ENCODE measurements around the gene OR5B21. TPM values are rescaled to one million over a fixed set of nuclear protein-coding genes. Genes with fewer than 3 reads are reported as not detected.

OR5B21 gene
- total RNA-seq, 1 experiment from 2014 or later: not detected

- Histone ChIP-seq H3K23ac (ENCODE audit: insufficient read length, low read depth, low read length) (no peak overlapping the region), H3K56ac (ENCODE audit: insufficient read length, low read depth, low read length) (no peak overlapping the region), H3K27ac (ENCODE audit: insufficient read length, low read depth, low read length) (no peak overlapping the region), H4K91ac (ENCODE audit: insufficient read length, low read depth, low read length) (no peak overlapping the region), H3K18ac (ENCODE audit: insufficient read length, low read depth, low read length) (no peak overlapping the region), H3K4me2 (ENCODE audit: insufficient read depth, insufficient read length, low read length) (no peak overlapping the region), H4K8ac (replicated peaks; ENCODE audit: insufficient read length, low read depth, low read length) (no peak overlapping the region), H2BK5ac (ENCODE audit: insufficient read length, low read length) (no peak overlapping the region), H3K4me1 (ENCODE audit: insufficient read depth, low read length) (no peaks in the 10 kb centered on the region; the same call in 1 of the 2 replicates), H4K20me1 (ENCODE audit: control insufficient read depth, insufficient read depth, insufficient read length) (no peaks in the 10 kb centered on the region), H2BK120ac (ENCODE audit: low read depth, low read length, poor library complexity, severe bottlenecking) (no peak overlapping the region), H3K4ac (ENCODE audit: low read depth, low read length) (no peak overlapping the region), H3K23me2 (ENCODE audit: insufficient read length, low read depth, low read length, poor library complexity, severe bottlenecking) (no peaks in the 10 kb centered on the region), H2BK20ac (ENCODE audit: low read depth, low read length, poor library complexity, severe bottlenecking) (no peak overlapping the region), H3T11ph (ENCODE audit: low read length) (no peak overlapping the region), H3K79me1 (ENCODE audit: insufficient read depth, low read depth, low read length, poor library complexity, severe bottlenecking) (no peaks in the 10 kb centered on the region), H2BK15ac (ENCODE audit: low read depth, low read length) (no peak overlapping the region), H3K9me3 (ENCODE audit: control insufficient read depth, low read depth, low read length) (no peaks in the 10 kb centered on the region), H2AFZ (ENCODE audit: low read length) (no peak overlapping the region), H3K9ac (ENCODE audit: extremely low read depth, insufficient read length, low read length) (no peak overlapping the region), H4K5ac (ENCODE audit: insufficient read length, low read depth, low read length) (no peak overlapping the region), H3K27me3 (ENCODE audit: insufficient read depth, low read length) (no peaks in the 10 kb centered on the region), H2BK12ac (ENCODE audit: insufficient read length, low read depth, low read length) (no peak overlapping the region), H3K14ac (ENCODE audit: insufficient read depth, low read length) (no peak overlapping the region), H2AK5ac (ENCODE audit: insufficient read length, low read length) (no peak overlapping the region), H3K79me2 (ENCODE audit: insufficient read depth, low read length) (no peaks in the 10 kb centered on the region)
- Mint-ChIP-seq H3K4me1 (peaks cover 0 to 2% of the 10 kb centered on the region in 2 experiments; a peak in 1 of 4 replicates), H3K27me3 (ENCODE audit: low read depth) (no peaks in the 10 kb centered on the region; the same call in none of the 2 replicates), H3K36me3 (ENCODE audit: insufficient read depth in 1 of 3, low read depth in 3 of 3) (no peaks in the 10 kb centered on the region; a peak in 1 of 7 replicates), H3K27ac (no peak overlapping the region), H3K9me3 (no peaks in the 10 kb centered on the region), H3K4me3 (no peak overlapping the region)
- TF ChIP-seq, protein P1, sequence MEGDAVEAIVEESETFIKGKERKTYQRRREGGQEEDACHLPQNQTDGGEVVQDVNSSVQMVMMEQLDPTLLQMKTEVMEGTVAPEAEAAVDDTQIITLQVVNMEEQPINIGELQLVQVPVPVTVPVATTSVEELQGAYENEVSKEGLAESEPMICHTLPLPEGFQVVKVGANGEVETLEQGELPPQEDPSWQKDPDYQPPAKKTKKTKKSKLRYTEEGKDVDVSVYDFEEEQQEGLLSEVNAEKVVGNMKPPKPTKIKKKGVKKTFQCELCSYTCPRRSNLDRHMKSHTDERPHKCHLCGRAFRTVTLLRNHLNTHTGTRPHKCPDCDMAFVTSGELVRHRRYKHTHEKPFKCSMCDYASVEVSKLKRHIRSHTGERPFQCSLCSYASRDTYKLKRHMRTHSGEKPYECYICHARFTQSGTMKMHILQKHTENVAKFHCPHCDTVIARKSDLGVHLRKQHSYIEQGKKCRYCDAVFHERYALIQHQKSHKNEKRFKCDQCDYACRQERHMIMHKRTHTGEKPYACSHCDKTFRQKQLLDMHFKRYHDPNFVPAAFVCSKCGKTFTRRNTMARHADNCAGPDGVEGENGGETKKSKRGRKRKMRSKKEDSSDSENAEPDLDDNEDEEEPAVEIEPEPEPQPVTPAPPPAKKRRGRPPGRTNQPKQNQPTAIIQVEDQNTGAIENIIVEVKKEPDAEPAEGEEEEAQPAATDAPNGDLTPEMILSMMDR (conservative IDR thresholded peaks at IDR 0.05): no peak
- no peak for DNase-seq
Observed at GRCh38 chr11:58502004-58502403, 5.9 kb downstream of the OR5B21 start.

Measured in H9 (cell line).